GM12875 (cell line): ENCODE results near the gene EEIG1.

Experiments used
- H3K4me3 ChIP-seq: one replicate; pipeline ENCODE4 v1.5.1; 2011; ENCODE audit warnings: low read depth, low read length, control low read depth
- CTCF ChIP-seq: IDR thresholded peaks from 2 replicates; pipeline ENCODE4 v1.5.1; 2011; ENCODE audit warnings: low read depth, mild to moderate bottlenecking, control low read depth, inconsistent platforms, low read length, moderate library complexity, borderline replicate concordance; ENCODE audit not compliant: insufficient read depth

The EEIG1 gene

GRCh38 chr9:127979015-127979332, 1.8 kb downstream of the EEIG1 start:
- TF ChIP-seq CTCF, result no peak

GRCh38 chr9:127977884-127978647, 2.7 kb downstream of the EEIG1 start:
- 0 out of 2 replicates have a peak, but pooled peaks have one; percentile 13 for TF ChIP-seq CTCF

More at GRCh38 chr9:127979015-127979332, 1.8 kb downstream of the EEIG1 start:
- H3K4me3 ChIP-seq, result peak overlapping the region; percentile 76

GRCh38 chr9:127977009-127977883, 3.5 kb downstream of the EEIG1 start:
- TF ChIP-seq CTCF, result no peak
- peak overlapping the region; percentile 43 for H3K4me3 ChIP-seq

More at GRCh38 chr9:127977884-127978647, 2.7 kb downstream of the EEIG1 start:
- H3K4me3 ChIP-seq, result peak overlapping the region; percentile 43

- TF ChIP-seq CTCF, result no peak
- H3K4me3 ChIP-seq, result no peak overlapping the region
Observed at GRCh38 chr9:127976498-127976897, 4.3 kb downstream of the EEIG1 start.

DNA sequence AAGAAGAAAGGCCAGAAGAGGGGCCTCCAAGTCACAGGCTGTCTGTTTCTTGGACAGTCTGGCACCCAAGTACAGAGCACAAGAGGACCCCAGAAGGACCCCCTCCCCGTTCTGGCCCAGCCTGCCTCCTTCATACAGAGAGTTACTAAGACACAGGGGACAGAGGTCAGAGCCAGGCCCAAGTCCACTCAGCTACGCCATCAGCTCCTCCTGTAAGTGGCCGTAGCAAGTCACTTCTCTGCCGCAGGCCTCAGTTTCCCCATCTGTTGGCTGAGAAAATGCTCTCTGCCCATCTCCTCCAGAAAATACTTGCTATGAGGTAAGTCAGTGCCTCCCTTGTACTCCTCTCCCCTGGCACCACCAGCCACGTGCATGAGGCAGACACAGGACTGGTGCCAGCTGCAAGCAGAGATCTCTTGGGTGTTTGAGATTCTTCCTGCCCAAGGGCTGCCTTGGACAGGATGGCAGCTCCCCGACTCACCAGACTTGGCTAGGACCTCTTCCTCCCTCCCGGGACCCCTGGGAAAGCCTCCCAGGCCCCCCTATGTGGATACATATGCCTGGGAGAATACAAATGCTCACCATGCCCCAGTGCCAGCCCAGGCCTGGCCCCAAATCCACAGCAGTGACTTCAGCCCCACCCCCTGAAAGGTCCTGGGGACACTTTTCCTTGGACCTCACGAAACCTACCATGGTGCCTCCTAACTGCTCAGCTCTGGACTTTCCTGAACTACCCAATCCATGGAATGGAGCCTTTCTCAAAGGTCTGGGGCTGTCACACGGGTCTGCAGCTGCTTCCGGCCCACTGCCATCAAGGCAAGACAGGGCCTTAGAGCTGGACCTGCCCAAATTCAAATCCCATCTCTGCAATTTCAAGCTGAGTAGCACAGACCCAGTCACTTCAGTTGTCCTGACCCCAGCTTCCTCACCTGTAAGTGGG, 5.1 kb downstream of the EEIG1 start:
- TF ChIP-seq CTCF, result no peak
- H3K4me3 ChIP-seq, result no peak overlapping the region

- no peak overlapping the region for H3K4me3 ChIP-seq
Observed at GRCh38 chr9:127974769-127975261, 6.0 kb downstream of the EEIG1 start.

More at GRCh38 chr9:127974769-127975261, 6.0 kb downstream of the EEIG1 start:
- TF ChIP-seq CTCF, result no peak
